Erythroblast (primary cell): ENCODE results near the gene KRT10.

Experiments used
- GATA1 ChIP-seq: IDR thresholded peaks from 2 replicates; pipeline ENCODE4 v1.6.1; 2011; ENCODE audit warnings: low read depth, mild to moderate bottlenecking, control low read depth, low read length, moderate library complexity
- POLR2A ChIP-seq: IDR thresholded peaks from 2 replicates; pipeline ENCODE4 v1.6.1; 2011; ENCODE audit warnings: mild to moderate bottlenecking, low read length

- no peak for TF ChIP-seq POLR2A
- no peak for TF ChIP-seq GATA1
These were observed 31.3 kb downstream of the KRT10 start for GRCh38 chr17:40791111-40791510.
